ENCODE results near the gene NUFIP1.

NUFIP1 gene

DNA sequence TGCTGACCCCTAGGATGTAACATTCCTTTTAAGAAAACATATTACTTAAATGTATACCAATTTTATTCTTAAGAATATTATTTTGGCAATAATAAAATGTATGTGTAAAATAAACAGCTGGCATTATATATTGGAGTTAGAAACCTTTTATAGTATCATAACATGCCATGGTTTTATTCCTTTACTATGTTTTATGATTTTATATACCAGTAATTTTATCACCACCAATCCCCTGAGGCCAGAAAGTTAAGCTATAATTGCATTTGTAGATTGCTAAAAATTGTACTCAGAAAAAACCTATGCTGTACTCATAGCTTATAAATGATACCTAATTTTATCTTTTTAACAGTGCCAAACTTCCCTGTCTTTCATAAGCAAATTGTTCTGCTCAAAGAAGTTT is 18.0 kb upstream of the NUFIP1 start:
- peaks cover 17% of the 10 kb centered on the region; the same call in 1 of the 2 replicates for H3K36me3 ChIP-seq (ENCODE audit: insufficient read depth, low read length)
- no peaks in the 10 kb centered on the region for H3K9me2 ChIP-seq (replicated peaks; ENCODE audit: low read depth, low read length)
- H4K20me1 ChIP-seq (ENCODE audit: insufficient read depth, low read length, poor library complexity, severe bottlenecking), result no peaks in the 10 kb centered on the region
- TF ChIP-seq EZH2phosphoT487 (IDR thresholded peaks at IDR 0.05; ENCODE audit: borderline replicate concordance), result no peak
- TF ChIP-seq, protein P1, sequence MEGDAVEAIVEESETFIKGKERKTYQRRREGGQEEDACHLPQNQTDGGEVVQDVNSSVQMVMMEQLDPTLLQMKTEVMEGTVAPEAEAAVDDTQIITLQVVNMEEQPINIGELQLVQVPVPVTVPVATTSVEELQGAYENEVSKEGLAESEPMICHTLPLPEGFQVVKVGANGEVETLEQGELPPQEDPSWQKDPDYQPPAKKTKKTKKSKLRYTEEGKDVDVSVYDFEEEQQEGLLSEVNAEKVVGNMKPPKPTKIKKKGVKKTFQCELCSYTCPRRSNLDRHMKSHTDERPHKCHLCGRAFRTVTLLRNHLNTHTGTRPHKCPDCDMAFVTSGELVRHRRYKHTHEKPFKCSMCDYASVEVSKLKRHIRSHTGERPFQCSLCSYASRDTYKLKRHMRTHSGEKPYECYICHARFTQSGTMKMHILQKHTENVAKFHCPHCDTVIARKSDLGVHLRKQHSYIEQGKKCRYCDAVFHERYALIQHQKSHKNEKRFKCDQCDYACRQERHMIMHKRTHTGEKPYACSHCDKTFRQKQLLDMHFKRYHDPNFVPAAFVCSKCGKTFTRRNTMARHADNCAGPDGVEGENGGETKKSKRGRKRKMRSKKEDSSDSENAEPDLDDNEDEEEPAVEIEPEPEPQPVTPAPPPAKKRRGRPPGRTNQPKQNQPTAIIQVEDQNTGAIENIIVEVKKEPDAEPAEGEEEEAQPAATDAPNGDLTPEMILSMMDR (conservative IDR thresholded peaks at IDR 0.05; ENCODE audit: low read length), result no peak
- H3K27me3 ChIP-seq (ENCODE audit: insufficient read depth, low read length, poor library complexity, severe bottlenecking), result no peaks in the 10 kb centered on the region
- no peaks in the 10 kb centered on the region for H3K9me3 ChIP-seq (ENCODE audit: insufficient read depth, low read depth, low read length)
- H3K79me2 ChIP-seq (ENCODE audit: insufficient read depth, low read length), result no peaks in the 10 kb centered on the region
- H3K4me2 ChIP-seq (ENCODE audit: low read depth, low read length, poor library complexity, severe bottlenecking), result no peak overlapping the region
- no peaks in the 10 kb centered on the region for H3F3A ChIP-seq (ENCODE audit: low read depth)
- no peaks in the 10 kb centered on the region for H3K4me1 ChIP-seq (ENCODE audit: insufficient read depth, low read length, poor library complexity, severe bottlenecking)
- H3K4me3 ChIP-seq (ENCODE audit: low read length, poor library complexity, severe bottlenecking), result no peak overlapping the region
- H2AFZ ChIP-seq (ENCODE audit: low read length), result no peak overlapping the region
- H3K9ac ChIP-seq (ENCODE audit: low read depth, low read length, poor library complexity, severe bottlenecking), result no peak overlapping the region

DNA sequence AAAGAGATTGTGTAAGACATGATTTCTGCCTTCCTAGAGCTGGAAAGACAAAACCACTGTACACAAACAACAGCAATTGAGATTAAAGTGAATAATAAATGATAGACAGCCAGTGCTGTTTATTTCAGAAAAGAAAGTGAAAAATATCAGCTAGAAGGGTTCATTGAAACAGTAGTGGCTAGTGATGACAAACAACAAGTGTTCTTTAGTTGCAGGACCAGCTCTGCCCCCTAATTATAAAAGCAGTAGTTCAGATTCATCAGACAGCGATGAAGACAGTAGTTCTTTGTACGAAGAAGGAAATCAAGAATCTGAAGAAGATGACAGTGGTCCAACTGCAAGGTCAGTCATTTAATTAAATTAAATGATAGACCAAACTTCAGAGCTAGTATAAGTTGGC is 14.8 kb upstream of the NUFIP1 start:
- H3K27me3 ChIP-seq (ENCODE audit: insufficient read depth, low read length, poor library complexity, severe bottlenecking), result no peaks in the 10 kb centered on the region
- peaks cover 28% of the 10 kb centered on the region; the same call in 1 of the 2 replicates for H3K36me3 ChIP-seq (ENCODE audit: insufficient read depth, low read length)
- H3K9me3 ChIP-seq (ENCODE audit: insufficient read depth, low read depth, low read length), result no peaks in the 10 kb centered on the region
- H2AFZ ChIP-seq (ENCODE audit: low read length), result no peak overlapping the region
- H3K9me2 ChIP-seq (replicated peaks; ENCODE audit: low read depth, low read length), result no peaks in the 10 kb centered on the region
- H3K4me1 ChIP-seq (ENCODE audit: insufficient read depth, low read length, poor library complexity, severe bottlenecking), result no peaks in the 10 kb centered on the region
- TF ChIP-seq, protein P1 (conservative IDR thresholded peaks at IDR 0.05; ENCODE audit: low read length), result no peak
- no peak for TF ChIP-seq EZH2phosphoT487 (IDR thresholded peaks at IDR 0.05; ENCODE audit: borderline replicate concordance)
- no peaks in the 10 kb centered on the region for H3K79me2 ChIP-seq (ENCODE audit: insufficient read depth, low read length)
- H3K4me2 ChIP-seq (ENCODE audit: low read depth, low read length, poor library complexity, severe bottlenecking), result no peak overlapping the region
- H3F3A ChIP-seq (ENCODE audit: low read depth), result no peaks in the 10 kb centered on the region
- H4K20me1 ChIP-seq (ENCODE audit: insufficient read depth, low read length, poor library complexity, severe bottlenecking), result no peaks in the 10 kb centered on the region
- no peak overlapping the region for H3K4me3 ChIP-seq (ENCODE audit: low read length, poor library complexity, severe bottlenecking)
- no peak overlapping the region for H3K9ac ChIP-seq (ENCODE audit: low read depth, low read length, poor library complexity, severe bottlenecking)

DNA sequence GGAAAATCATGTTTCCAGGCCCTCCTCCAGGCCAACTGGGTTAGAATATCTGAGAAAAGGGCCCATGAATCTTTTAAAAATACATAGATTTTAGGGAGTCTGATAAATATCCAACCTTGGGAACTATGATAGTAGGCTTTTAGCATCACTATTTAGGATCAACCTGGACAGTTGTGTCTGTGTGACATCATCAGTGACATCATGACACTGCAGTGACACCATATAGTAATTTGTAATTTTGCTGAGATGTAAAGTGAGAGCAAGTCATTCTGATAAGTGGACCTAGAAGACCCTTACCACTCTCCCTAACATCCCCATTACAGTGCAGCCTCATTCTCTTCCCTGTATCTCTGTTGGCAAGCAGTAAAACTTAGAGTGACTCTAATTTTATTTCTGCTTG is 14.1 kb upstream of the NUFIP1 start:
- TF ChIP-seq, protein P1 (conservative IDR thresholded peaks at IDR 0.05; ENCODE audit: low read length), result no peak
- no peak for TF ChIP-seq EZH2phosphoT487 (IDR thresholded peaks at IDR 0.05; ENCODE audit: borderline replicate concordance)
- Histone ChIP-seq H3K9me2 (replicated peaks; ENCODE audit: low read depth, low read length) (no peaks in the 10 kb centered on the region), H3K4me1 (ENCODE audit: insufficient read depth, low read length, poor library complexity, severe bottlenecking) (no peaks in the 10 kb centered on the region), H3K36me3 (ENCODE audit: insufficient read depth, low read length) (peaks cover 23% of the 10 kb centered on the region; the same call in 1 of the 2 replicates), H4K20me1 (ENCODE audit: insufficient read depth, low read length, poor library complexity, severe bottlenecking) (no peaks in the 10 kb centered on the region), H3K9ac (ENCODE audit: low read depth, low read length, poor library complexity, severe bottlenecking) (no peak overlapping the region), H3K4me2 (ENCODE audit: low read depth, low read length, poor library complexity, severe bottlenecking) (no peak overlapping the region), H3K27me3 (ENCODE audit: insufficient read depth, low read length, poor library complexity, severe bottlenecking) (no peaks in the 10 kb centered on the region), H2AFZ (ENCODE audit: low read length) (no peak overlapping the region), H3F3A (ENCODE audit: low read depth) (no peaks in the 10 kb centered on the region), H3K9me3 (ENCODE audit: insufficient read depth, low read depth, low read length) (no peaks in the 10 kb centered on the region), H3K4me3 (ENCODE audit: low read length, poor library complexity, severe bottlenecking) (no peak overlapping the region), H3K79me2 (ENCODE audit: insufficient read depth, low read length) (no peaks in the 10 kb centered on the region)
